Measurements from ENCODE around the gene CBX8.

Gene CBX8

DNA sequence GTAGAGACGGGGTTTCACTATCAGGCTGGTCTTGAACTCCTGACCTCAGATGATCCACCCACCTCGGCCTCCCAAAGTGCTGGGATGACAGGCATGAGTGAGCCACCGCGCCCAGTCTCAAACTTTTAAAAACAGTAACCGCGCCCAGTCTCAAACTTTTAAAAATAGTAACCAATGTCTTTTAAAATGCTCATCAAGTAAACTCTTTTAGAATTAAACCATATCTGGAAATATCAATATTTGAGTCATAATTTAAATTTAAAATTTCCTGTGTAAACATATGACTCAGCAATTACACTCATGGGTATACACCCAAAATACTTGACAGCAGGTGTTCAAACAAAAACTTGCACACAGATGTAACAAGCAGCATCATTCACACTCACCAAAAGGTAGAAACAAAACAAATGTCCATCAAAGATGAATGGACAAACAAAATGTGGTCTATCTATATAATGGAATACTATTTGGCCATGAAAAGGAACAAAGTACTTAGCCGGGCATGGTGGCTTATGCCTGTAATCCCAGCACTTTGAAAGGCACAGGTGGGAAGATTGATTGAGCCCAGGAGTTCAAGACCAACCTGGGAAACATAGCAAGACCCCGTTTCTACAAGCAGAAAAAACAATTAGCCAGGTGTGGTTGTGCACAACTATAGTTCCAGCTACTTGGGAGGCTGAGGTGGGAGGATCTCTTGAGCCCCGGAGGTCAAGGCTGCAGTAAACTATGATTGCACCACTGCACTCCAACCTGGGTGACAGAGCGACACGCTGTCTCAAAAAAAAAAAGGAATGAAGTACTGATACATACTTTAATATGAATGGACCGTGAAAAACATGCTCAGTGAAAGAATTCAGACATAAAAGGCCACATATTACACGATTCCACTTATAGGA, 46.0 kb downstream of the CBX8 start:
- DNase-seq, result no peak
- TF ChIP-seq GATA1 (IDR thresholded peaks at IDR 0.05; ENCODE audit: low read depth, low read length) (no peak), POLR2A (IDR thresholded peaks at IDR 0.05; ENCODE audit: low read length) (no peak)

DNA sequence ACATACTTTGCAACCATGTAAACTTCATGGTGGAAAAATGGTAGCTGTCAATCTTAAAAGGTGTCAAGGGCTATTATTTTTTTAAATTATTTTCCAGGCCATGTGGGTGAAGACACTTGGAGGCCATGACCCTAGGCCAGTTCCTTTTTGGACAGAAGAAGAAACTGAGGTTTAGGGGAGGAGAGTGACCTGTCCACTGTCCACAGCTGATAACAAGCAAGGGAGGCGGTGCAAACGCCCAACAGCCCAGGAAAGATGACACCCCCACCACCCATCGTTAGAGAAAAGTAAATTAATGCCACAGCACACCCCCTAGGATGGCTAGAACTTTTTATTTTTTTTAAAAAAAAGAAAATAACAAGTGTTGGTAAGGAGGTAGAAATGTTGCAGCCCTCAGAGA, 46.9 kb downstream of the CBX8 start:
- no peak for DNase-seq
- no peak for TF ChIP-seq GATA1 (IDR thresholded peaks at IDR 0.05; ENCODE audit: low read depth, low read length)
- TF ChIP-seq POLR2A (IDR thresholded peaks at IDR 0.05; ENCODE audit: low read length), result no peak

DNA sequence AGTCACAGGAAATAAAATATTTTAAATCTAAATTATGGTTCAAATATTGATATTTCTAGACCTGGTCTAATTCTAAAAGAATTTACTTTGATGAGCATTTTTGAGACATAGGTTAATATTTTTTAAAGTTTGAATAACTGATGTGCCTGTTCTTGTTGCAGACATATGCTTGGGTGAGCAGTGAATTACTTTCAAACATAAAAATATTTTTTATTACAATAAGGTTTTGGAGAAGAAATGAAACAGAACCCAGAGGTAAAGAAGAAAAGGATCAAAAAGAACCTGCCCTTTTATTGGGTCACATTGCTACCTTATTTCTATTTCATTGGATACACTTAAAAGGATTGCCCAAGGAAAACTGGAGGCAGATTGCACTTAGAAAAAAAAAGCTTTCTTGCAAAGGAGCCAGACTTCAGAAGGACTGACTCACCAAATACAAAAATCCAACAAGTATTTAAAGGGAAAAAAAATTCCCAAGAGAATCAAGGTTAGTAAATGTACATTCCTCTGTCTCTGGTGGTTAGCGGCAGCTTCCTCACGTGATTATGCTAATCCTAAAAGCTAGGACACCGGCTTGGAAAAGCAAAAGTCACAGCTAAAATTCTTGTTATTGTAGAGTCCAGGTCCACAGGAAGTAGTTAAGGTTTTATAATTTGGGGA, 47.6 kb downstream of the CBX8 start:
- no peak for DNase-seq
- TF ChIP-seq POLR2A (IDR thresholded peaks at IDR 0.05; ENCODE audit: low read length) (no peak), GATA1 (IDR thresholded peaks at IDR 0.05; ENCODE audit: low read depth, low read length) (no peak)

DNA sequence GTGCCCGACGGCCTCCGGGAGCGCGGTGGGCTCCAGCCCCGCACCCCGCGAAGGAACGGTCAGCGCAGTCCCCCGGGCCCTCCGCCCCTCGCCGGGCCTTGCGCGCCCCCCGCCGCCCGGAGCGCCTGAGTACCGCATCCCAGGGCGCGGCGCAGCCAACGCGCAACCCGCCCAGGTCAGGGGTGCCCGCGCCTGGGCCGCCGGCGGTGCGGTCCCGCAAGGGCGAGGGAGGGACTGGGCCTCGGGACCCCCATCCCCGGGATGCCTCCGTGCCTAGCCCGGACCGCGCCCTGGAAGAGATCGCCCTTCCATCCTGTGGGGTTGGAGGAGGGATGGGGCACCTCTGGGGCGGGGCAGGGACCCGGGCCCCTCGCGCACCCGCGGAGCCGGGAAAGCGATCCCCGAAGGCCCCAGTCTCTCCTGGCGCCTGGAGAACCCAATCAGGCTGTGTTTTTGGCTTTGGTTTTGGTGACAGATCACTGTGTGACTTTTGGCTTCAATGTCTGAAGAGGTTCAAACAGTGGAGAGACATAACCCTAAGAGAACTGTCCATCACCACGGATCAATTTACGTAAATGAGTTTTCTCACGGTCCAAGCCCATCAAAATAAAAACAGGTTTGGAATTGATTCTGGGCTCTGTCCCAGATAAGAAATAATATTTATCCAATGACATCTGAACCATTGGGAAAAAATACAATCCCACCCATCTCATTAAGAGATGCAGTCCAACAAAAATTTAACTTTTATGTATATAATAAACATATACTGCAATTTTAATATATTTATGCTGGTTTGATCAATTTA, 48.4 kb downstream of the CBX8 start:
- no peak for TF ChIP-seq POLR2A (IDR thresholded peaks at IDR 0.05; ENCODE audit: low read length)
- TF ChIP-seq GATA1 (IDR thresholded peaks at IDR 0.05; ENCODE audit: low read depth, low read length), result no peak
- no peak for DNase-seq

DNA sequence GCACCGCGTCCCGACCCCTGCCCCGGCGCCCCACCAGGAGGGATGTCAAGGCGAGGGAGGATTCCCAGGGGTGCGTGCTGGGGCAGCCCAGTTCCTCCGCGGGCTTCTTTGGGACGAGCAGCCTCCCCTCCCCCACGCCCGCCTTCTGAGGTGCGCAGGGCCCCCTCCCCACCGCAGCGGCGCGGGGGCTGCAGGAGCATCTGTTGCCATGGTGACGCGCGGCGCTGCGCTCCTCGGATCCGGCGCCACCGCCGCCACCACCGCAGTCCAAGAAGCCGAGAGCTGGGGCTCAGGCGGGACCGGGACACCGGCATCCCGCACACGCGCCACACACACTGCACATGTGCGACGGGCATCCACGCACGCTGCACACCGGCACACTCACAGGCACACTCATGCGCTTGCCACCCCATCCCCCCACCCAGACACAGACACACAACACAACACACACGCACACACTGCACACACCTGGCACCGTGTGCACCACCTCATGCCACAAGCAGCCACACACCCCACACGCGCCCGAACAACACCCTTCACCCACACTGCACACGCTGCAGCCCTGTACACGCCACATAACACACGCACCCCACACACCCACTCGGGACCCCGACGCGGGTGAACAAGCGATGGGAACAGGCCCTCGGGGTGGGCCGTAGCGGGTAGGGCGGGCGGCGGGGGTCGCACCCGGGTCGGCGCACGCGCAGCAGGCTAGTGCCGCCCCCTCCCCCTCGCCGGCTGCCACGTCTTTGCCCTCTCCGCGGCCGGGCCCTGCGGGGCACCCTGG, 49.2 kb downstream of the CBX8 start:
- TF ChIP-seq GATA1 (IDR thresholded peaks at IDR 0.05; ENCODE audit: low read depth, low read length) (no peak), POLR2A (IDR thresholded peaks at IDR 0.05; ENCODE audit: low read length) (no peak)
- DNase-seq, result no peak

DNA sequence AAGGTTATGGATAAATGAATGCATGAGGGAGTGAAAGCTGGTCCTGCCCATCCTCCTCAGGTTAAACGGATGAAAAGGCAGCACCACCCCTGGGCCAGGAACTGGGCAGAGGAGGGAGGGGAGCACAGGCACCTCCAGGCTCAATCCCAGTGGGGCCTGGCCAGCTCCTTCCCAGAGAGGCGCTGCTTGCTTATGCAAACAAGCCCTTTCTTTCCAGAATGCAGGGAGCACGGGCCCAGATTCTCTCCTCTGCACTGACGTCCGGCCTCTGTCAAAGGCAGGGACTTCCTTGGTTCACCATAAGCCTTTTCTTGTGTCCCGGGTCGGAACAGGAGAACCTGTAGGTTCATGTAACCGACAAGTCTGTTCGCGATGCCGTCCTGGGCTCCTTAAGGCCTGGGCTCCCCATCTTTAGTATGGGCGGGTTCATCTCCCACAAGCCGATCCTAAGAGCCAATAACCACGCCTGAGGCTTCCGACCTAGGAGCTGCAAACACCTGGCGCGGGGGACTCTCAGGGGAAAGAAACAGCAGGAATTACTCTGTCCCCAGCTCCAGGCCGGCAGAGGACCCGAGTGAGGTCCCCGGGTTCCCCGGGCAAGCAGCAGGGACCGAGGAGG, 49.9 kb downstream of the CBX8 start:
- no peak for DNase-seq
- TF ChIP-seq GATA1 (IDR thresholded peaks at IDR 0.05; ENCODE audit: low read depth, low read length) (no peak), POLR2A (IDR thresholded peaks at IDR 0.05; ENCODE audit: low read length) (no peak)

DNA sequence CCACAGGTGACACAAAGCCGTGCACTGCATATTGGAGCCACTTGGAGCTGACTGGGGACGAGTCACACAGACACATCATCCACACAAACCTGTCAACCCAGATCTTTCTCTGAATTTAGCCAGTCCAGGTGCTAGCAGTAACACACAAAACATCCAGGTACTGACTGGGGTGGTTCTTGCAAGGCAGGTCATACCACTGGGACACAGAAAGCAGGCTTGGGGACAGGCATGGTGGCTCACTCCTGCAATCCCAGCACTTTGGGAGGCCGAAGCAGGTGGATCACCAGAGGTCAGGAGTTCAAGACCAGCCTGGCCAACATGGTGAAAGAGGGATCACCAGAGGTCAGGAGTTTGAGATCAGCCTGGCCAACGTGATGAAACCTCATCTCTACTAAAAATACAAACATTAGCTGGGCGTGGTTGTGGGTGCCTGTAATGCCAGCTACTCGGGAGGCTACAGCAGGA, 51.2 kb downstream of the CBX8 start:
- DNase-seq, result no peak
- TF ChIP-seq GATA1 (IDR thresholded peaks at IDR 0.05; ENCODE audit: low read depth, low read length), result no peak
- TF ChIP-seq POLR2A (IDR thresholded peaks at IDR 0.05; ENCODE audit: low read length), result no peak

DNA sequence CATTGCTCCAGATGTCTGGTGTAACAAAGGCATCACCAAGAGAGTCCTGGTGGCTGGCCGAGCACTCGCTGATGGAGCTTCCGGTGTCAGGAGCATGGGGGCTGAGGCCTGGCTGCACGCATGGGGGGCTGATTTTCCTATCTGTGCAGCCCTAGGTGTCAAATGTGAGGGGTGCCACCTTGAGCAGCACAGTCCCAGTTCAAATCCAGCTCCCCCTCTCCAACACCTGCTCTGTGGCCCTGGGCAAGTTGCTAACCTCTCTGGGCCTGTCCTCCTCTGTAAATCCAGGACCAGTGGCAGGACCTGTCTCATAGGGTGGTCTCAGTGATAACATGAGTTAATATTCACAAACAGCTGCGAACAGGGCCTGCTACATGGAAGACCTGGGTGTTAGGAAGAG, 53.3 kb downstream of the CBX8 start:
- no peak for TF ChIP-seq GATA1 (IDR thresholded peaks at IDR 0.05; ENCODE audit: low read depth, low read length)
- TF ChIP-seq POLR2A (IDR thresholded peaks at IDR 0.05; ENCODE audit: low read length), result no peak
- no peak for DNase-seq

DNA sequence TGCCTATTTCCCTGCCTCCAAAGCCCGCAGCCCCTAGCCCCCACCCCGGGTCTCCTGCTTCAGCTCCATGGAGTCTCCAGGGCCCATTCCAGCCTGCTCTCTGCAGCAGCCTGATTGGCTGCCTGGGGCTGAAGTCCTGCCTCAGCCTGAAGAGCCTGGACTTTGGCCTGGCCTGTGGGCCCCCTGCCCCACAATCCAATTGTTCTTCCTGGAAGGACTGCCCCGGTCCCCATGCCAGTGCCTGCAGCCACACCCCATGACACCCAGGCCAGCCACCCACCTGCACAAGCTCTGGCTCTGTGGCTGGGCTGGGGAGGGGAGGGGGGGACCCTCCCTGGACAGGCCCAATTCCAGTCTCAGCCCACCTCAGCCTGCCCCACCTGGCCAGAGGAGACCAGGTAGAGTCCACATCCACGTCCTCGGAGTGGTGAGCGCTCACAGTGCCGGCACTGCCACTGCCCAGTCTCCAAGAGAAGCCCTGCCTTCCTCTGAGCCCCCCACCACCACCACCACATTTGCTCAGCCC, 53.9 kb downstream of the CBX8 start:
- DNase-seq, result no peak
- TF ChIP-seq POLR2A (IDR thresholded peaks at IDR 0.05; ENCODE audit: low read length), result no peak
- no peak for TF ChIP-seq GATA1 (IDR thresholded peaks at IDR 0.05; ENCODE audit: low read depth, low read length)

DNA sequence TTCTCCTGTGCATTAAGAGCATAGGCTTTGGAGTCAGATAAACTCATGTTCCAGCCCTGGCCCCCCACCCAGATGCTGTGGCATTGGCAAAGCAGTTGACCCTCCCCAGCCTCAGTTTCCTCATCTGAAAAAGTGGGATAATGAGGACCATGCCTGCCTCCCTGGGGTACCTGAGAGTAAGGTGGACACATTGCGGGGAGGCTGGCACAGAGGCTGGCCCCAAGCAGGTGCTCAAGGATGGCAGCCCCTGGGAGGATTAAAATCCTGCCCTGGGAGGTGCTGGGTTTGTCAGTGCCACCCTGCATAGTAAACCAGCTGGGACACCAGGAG, 54.3 kb downstream of the CBX8 start:
- TF ChIP-seq POLR2A (IDR thresholded peaks at IDR 0.05; ENCODE audit: low read length) (no peak), GATA1 (IDR thresholded peaks at IDR 0.05; ENCODE audit: low read depth, low read length) (no peak)
- DNase-seq, result no peak

Measured in erythroblast (primary cell).